HEK293 (cell line): ENCODE measurements around the gene GALNT13.

Experiments
- CTCF ChIA-PET: fragments of 350-600 bp; formaldehyde crosslinking; extraction: SDS; loops from one replicate; lab custom pipeline; 2021; ENCODE audit warnings: antibody characterized with exemption; lab: Yijun Ruan, JAX
- POLR2A ChIA-PET: fragments of 300-600 bp; formaldehyde crosslinking; extraction: SDS; loops from one replicate; lab custom pipeline; 2020; ENCODE audit warnings: antibody characterized with exemption, inconsistent platforms; lab: Yijun Ruan, JAX
- H3K27ac ChIP-seq: fragments of 200-500 bp; sonication (Bioruptor generic); 2 replicates; pipeline ENCODE4 v1.5.1; 2014; ENCODE audit warnings: low read depth, low read length, control low read depth, inconsistent platforms; ENCODE audit errors: extremely low read depth
- H3K36me3 ChIP-seq, 2 experiments: fragments of 200-500 bp in 1 of 2; sonication (Bioruptor generic) in 1 of 2; 1 replicate in 1 of 2; 2 replicates in 1 of 2; pipeline ENCODE4 v1.5.1; 2014 to 2017; ENCODE audit warnings: inconsistent platforms in 2 of 2, low read length in 2 of 2; ENCODE audit not compliant: control insufficient read depth in 2 of 2, insufficient read depth in 1 of 2
- H3K4me1 ChIP-seq: fragments of 200-500 bp; sonication (Bioruptor generic); 2 replicates; pipeline ENCODE4 v1.5.1; 2014; ENCODE audit warnings: mild to moderate bottlenecking, low read length, inconsistent platforms; ENCODE audit not compliant: control insufficient read depth, insufficient read depth
- H3K4me3 ChIP-seq: 2 replicates; pipeline ENCODE4 v1.5.1; 2011; ENCODE audit warnings: low read depth, mild to moderate bottlenecking, control low read depth, low read length, moderate library complexity
- H3K9me3 ChIP-seq: fragments of 200-500 bp; sonication (Bioruptor generic); 2 replicates; pipeline ENCODE4 v1.5.1; 2014; ENCODE audit warnings: low read depth, low read length, inconsistent platforms; ENCODE audit not compliant: control insufficient read depth, insufficient read depth
- AEBP2 ChIP-seq: fragments of 450-650 bp; formaldehyde crosslinking; IDR thresholded peaks from 2 replicates; pipeline ENCODE4 v1.5.1; 2016; ENCODE audit warnings: missing biosample characterization, missing genetic modification characterization, borderline replicate concordance
- ATF2 ChIP-seq: fragments of 450-650 bp; formaldehyde crosslinking; IDR thresholded peaks from 2 replicates; pipeline ENCODE4 v1.5.1; 2016; ENCODE audit warnings: missing biosample characterization, missing genetic modification characterization, low read depth
- BCL11B ChIP-seq: fragments of 450-650 bp; formaldehyde crosslinking; IDR thresholded peaks from 2 replicates; pipeline ENCODE4 v1.5.1; 2016; ENCODE audit warnings: low read depth, missing biosample characterization, missing genetic modification characterization
- CTCF ChIP-seq: fragments of 450-650 bp; formaldehyde crosslinking; IDR thresholded peaks from 2 replicates; pipeline ENCODE4 v1.5.1; 2016; ENCODE audit warnings: missing biosample characterization, missing genetic modification characterization
- IKZF3 ChIP-seq: fragments of 450-650 bp; IDR thresholded peaks from 2 replicates; pipeline ENCODE4 v1.5.0; 2018; ENCODE audit warnings: missing biosample characterization, mild to moderate bottlenecking, missing genetic modification characterization, moderate library complexity
- KLF16 ChIP-seq: fragments of 450-650 bp; formaldehyde crosslinking; IDR thresholded peaks from 2 replicates; pipeline ENCODE4 v1.5.1; 2017; ENCODE audit warnings: missing biosample characterization, missing genetic modification characterization
- SCRT1 ChIP-seq: fragments of 450-650 bp; formaldehyde crosslinking; IDR thresholded peaks from 2 replicates; pipeline ENCODE4 v1.5.1; 2016; ENCODE audit warnings: missing biosample characterization, missing genetic modification characterization, borderline replicate concordance
- SP2 ChIP-seq: fragments of 450-650 bp; formaldehyde crosslinking; IDR thresholded peaks from 2 replicates; pipeline ENCODE4 v1.5.1; 2016; ENCODE audit warnings: missing biosample characterization, missing genetic modification characterization
- SP3 ChIP-seq: fragments of 450-650 bp; formaldehyde crosslinking; IDR thresholded peaks from 2 replicates; pipeline ENCODE4 v1.5.1; 2016; ENCODE audit warnings: missing biosample characterization, missing genetic modification characterization
- TCF7L2 ChIP-seq: IDR thresholded peaks from 2 replicates; pipeline ENCODE4 v1.6.1; 2011; ENCODE audit warnings: low read depth, mild to moderate bottlenecking, inconsistent platforms, low read length, moderate library complexity, borderline replicate concordance
- TRIM28 ChIP-seq: IDR thresholded peaks from 2 replicates; pipeline ENCODE4 v1.6.1; 2011; ENCODE audit warnings: low read length, control low read depth, borderline replicate concordance
- WT1 ChIP-seq: fragments of 450-650 bp; formaldehyde crosslinking; IDR thresholded peaks from 2 replicates; pipeline ENCODE4 v1.5.1; 2016; ENCODE audit warnings: missing biosample characterization, missing genetic modification characterization
- ZFP41 ChIP-seq: fragments of 450-650 bp; formaldehyde crosslinking; IDR thresholded peaks from 2 replicates; pipeline ENCODE4 v1.5.1; 2016; ENCODE audit warnings: missing biosample characterization, missing genetic modification characterization, borderline replicate concordance
- ZNF114 ChIP-seq: fragments of 450-650 bp; formaldehyde crosslinking; IDR thresholded peaks from 2 replicates; pipeline ENCODE4 v1.5.0; 2017; ENCODE audit warnings: missing biosample characterization, missing genetic modification characterization
- ZNF148 ChIP-seq: fragments of 450-650 bp; formaldehyde crosslinking; IDR thresholded peaks from 2 replicates; pipeline ENCODE4 v1.5.0; 2017; ENCODE audit warnings: missing biosample characterization, missing genetic modification characterization, borderline replicate concordance
- ZNF155 ChIP-seq: fragments of 450-650 bp; formaldehyde crosslinking; IDR thresholded peaks from 2 replicates; pipeline ENCODE4 v1.5.1; 2016; ENCODE audit warnings: missing biosample characterization, missing genetic modification characterization
- ZNF157 ChIP-seq: fragments of 450-650 bp; formaldehyde crosslinking; IDR thresholded peaks from 2 replicates; pipeline ENCODE4 v1.5.1; 2016; ENCODE audit warnings: missing biosample characterization, missing genetic modification characterization
- ZNF24 ChIP-seq: fragments of 450-650 bp; formaldehyde crosslinking; IDR thresholded peaks from 2 replicates; pipeline ENCODE4 v1.5.1; 2016; ENCODE audit warnings: missing biosample characterization, missing genetic modification characterization
- ZNF423 ChIP-seq: fragments of 450-650 bp; formaldehyde crosslinking; IDR thresholded peaks from 2 replicates; pipeline ENCODE4 v1.5.1; 2016; ENCODE audit warnings: missing biosample characterization, missing genetic modification characterization
- ZNF513 ChIP-seq: fragments of 450-650 bp; IDR thresholded peaks from 2 replicates; pipeline ENCODE4 v1.5.1; 2018; ENCODE audit warnings: missing biosample characterization, missing genetic modification characterization
- ZNF514 ChIP-seq: fragments of 450-650 bp; formaldehyde crosslinking; IDR thresholded peaks from 2 replicates; pipeline ENCODE4 v1.5.1; 2016; ENCODE audit warnings: missing biosample characterization, missing genetic modification characterization
- ZNF585B ChIP-seq: fragments of 450-650 bp; formaldehyde crosslinking; IDR thresholded peaks from 2 replicates; pipeline ENCODE4 v1.5.1; 2016; ENCODE audit warnings: missing biosample characterization, missing genetic modification characterization
- ZNF623 ChIP-seq: fragments of 450-650 bp; formaldehyde crosslinking; IDR thresholded peaks from 2 replicates; pipeline ENCODE4 v1.5.1; 2016; ENCODE audit warnings: missing biosample characterization, missing genetic modification characterization
- ZNF658 ChIP-seq: fragments of 450-650 bp; formaldehyde crosslinking; IDR thresholded peaks from 2 replicates; pipeline ENCODE4; 2016; ENCODE audit warnings: missing biosample characterization, missing genetic modification characterization
- ZNF664 ChIP-seq: fragments of 450-650 bp; formaldehyde crosslinking; IDR thresholded peaks from 2 replicates; pipeline ENCODE4 v1.5.1; 2016; ENCODE audit warnings: missing biosample characterization, missing genetic modification characterization

The GALNT13 gene

GRCh38 chr2:154143105-154143504 is 271.4 kb downstream of the GALNT13 start:
- Histone ChIP-seq H3K36me3 (no peaks in the 10 kb centered on the region), H3K4me1 (no peaks in the 10 kb centered on the region), H3K4me3 (no peak overlapping the region), H3K27ac (no peak overlapping the region), H3K9me3 (no peaks in the 10 kb centered on the region)
- ChIA-PET CTCF (no interaction called here), POLR2A (no interaction called here)
- TF ChIP-seq TRIM28 (no peak), SP3 (tag by site-specific recombination) (no peak), IKZF3 (tag by site-specific recombination) (no peak), ZNF148 (tag by site-specific recombination) (no peak), ATF2 (no peak), ZNF664 (tag by site-specific recombination) (no peak), ZFP41 (tag by site-specific recombination) (no peak), ZNF514 (tag by site-specific recombination) (no peak), ZNF114 (tag by site-specific recombination) (no peak), SP2 (tag by site-specific recombination) (no peak)

GRCh38 chr2:154158101-154158500 is 286.4 kb downstream of the GALNT13 start:
- H3K27ac ChIP-seq: no peak overlapping the region
- ChIA-PET CTCF (no interaction called here), POLR2A (no interaction called here)
- no peak overlapping the region for H3K4me3 ChIP-seq
- H3K36me3 ChIP-seq: no peaks in the 10 kb centered on the region
- no peaks in the 10 kb centered on the region for H3K4me1 ChIP-seq
- no peaks in the 10 kb centered on the region for H3K9me3 ChIP-seq
- TF ChIP-seq ZNF623 (no peak), ZNF155 (tag by site-specific recombination) (no peak), BCL11B (no peak), ZNF423 (tag by site-specific recombination) (no peak), WT1 (tag by site-specific recombination) (no peak), ZNF658 (tag by site-specific recombination) (no peak), ZNF585B (tag by site-specific recombination) (no peak), ZNF157 (tag by site-specific recombination) (no peak)

GRCh38 chr2:154161286-154161685 is 289.6 kb downstream of the GALNT13 start:
- H3K36me3 ChIP-seq: no peaks in the 10 kb centered on the region
- CTCF ChIA-PET: no interaction called here
- TF ChIP-seq AEBP2 (tag by site-specific recombination) (no peak), ZNF24 (tag by site-specific recombination) (no peak), CTCF (no peak), KLF16 (tag by site-specific recombination) (no peak), TCF7L2 (no peak), SCRT1 (tag by site-specific recombination) (no peak), ZNF513 (no peak), SP2 (tag by site-specific recombination) (no peak)
- no peak overlapping the region for H3K4me3 ChIP-seq
- no peak overlapping the region for H3K27ac ChIP-seq
- no peaks in the 10 kb centered on the region for H3K9me3 ChIP-seq
- no peaks in the 10 kb centered on the region for H3K4me1 ChIP-seq
- POLR2A ChIA-PET: no interaction called here
